Activated gamma-delta T cell treated with anti-CD3 and anti-CD28 coated beads, Interleukin-2, amount 50 U/mL, for 16 hours (primary cell): Measurements from ENCODE around the gene GIT2.

ENCODE experiments used
- DNase-seq: peaks from one replicate; pipeline ENCODE4 v3.0.0-alpha.2; 2020; ENCODE audit warnings: low read depth

The GIT2 gene

DNA sequence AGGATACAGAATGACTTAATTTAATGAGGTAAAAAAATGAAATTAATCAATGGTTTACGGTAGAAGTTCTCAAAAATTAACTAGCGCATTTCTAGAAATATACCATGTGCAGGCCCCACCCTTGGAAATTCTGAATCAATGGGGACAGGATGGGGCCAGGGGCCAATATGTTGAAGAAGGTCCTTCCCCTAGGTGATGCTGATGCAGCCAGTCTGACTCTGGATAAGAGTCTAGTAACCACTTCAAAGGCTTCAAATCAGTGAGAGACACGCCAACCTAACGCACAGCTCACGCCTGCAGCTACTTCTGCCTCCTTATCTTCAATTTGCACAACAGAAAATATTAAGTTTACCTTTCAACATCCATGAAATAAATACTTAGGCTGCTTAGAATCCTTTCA, 14.9 kb downstream of the GIT2 start:
- DNase-seq: no peak

GRCh38 chr12:109972821-109973220, 23.3 kb downstream of the GIT2 start:
- no peak for DNase-seq

DNA sequence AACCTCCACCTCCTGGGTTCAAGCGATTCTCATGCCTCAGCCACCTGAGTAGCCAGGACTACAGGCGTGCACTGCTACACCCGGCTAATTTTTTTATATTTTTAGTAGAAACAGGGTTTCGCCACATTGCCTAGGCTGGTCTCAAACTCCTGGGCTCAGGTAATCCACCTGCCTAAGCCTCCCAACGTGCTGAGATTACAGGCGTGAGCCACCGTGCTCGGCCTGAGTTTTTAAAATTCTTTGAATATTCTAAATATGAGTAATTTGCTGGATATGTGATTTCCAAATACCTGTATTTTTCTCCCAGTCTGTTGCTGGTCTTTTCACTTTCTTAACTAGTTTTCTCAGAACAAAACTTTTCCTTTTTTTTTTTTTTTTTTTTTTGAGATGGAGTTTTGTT, 27.4 kb downstream of the GIT2 start:
- DNase-seq: no peak

- no peak for DNase-seq
These were observed 28.1 kb downstream of the GIT2 start for GRCh38 chr12:109968032-109968420.

DNA sequence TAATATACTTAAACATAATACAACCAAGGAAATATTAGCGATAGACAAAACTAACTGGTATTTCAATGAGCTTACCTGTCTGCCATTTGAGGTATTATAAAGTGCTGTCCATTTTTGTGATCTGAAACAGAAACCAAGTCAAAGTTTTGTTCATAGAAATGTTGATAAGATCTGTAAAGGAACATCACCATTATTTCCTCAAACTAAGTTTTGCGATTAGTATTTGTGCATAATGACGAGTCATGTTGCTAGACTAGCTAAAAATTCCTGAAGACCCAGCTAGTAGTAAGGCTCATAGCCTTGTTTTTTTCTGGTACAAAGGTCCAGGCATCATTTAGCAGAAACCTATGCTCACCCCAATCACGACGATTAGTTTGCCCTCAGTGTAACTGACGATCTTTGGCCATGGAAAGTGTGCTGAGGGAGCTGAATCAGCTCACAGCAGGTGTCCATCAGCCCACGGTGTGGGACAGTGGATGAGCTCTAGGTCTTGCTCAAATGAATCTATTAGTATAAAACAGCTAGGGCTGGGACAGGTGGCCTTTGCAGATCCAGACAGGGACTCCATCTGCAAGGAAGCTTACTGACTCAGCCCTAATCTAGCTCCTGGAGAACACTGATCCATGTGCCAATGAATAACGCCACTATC, 28.7 kb downstream of the GIT2 start:
- DNase-seq: no peak

GRCh38 chr12:109966546-109966945, 29.6 kb downstream of the GIT2 start:
- DNase-seq: no peak

DNA sequence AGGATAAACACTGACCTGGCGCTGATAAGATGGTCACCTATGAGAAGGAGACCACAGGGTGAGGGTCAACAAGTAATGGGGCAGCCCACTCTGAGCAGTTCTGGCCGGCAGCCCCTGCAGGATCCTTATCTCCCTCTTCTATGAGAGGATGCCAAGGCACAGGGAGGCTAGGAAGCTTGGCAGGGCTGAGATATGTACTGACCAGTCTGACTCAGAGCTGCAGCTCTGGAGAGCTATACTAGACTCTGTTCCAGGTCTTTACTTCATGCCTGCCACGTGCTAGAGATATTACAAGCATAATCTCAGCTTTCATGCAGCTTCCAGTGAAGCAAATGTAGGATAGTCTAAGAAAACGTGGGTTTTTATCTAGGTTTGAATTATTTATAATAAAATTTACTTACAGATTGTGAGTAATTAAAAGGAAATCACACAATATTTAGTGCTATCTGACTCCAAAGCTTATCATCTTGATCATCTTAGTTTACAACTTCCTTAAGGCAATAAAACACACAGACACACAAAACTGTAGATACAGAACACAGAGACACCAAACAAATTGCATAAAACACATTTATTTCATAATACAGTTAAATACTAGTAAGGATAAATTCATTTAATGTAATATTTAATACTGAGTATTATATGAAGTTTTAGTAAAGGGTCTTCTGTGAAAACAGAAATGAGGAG, 32.3 kb downstream of the GIT2 start:
- no peak for DNase-seq

DNA sequence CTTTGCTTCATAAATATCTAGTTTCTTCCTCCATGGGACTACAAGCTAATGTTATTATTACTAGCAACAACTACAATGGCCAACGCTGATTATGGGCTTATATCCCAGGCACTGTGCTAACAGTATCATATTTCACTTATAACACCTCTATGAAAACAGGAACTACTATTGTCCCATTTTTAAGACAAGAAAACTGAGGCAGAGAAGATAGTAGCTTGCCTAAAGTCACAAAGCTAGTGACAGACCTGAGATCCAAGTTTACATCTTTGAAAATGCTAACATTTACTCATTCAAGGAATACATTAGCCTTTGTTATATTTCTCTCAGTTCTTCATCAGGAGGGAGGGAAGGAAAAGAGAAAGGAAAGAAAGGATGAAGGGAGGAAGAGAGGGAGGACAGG, 32.8 kb downstream of the GIT2 start:
- no peak for DNase-seq

- DNase-seq: no peak
These were observed 33.8 kb downstream of the GIT2 start for GRCh38 chr12:109962398-109962797.

DNA sequence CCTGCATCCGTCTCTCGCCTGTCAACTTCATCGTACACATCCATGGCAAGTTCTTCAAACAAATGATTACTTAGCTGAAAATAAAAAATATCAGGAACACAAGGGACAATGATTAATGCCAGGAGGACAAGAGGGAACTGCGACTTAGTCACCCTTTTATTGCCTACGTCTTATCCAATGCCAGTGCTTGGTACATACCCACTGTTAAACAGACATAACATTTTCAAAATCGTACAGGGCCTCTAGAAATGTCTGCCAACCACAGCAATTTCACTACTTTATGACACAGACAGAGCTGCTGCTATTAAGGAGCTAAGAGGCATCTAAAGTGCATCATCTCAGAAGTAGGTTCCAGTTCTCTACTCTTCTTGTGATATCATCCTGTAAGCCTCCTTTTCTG, 34.6 kb downstream of the GIT2 start:
- DNase-seq: no peak

DNA sequence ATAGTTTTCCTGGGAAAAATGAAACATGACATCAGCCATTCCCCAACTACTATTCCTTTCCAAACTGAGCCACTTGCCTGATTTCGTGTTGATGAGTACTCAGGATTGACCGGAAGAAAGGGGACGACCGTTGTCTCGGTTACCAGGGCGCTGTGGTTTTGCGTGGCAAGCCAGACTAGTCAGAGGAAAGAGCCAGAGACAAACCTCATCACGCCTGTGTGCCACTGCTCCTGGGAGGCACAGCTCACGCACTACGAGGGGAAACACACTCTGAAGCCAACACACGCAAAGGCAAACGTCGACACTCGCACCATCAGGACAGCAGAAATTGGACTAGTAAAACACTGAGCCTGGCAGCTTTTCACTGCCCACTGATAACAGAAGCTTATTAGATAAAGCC, 35.0 kb downstream of the GIT2 start:
- DNase-seq: no peak

DNA sequence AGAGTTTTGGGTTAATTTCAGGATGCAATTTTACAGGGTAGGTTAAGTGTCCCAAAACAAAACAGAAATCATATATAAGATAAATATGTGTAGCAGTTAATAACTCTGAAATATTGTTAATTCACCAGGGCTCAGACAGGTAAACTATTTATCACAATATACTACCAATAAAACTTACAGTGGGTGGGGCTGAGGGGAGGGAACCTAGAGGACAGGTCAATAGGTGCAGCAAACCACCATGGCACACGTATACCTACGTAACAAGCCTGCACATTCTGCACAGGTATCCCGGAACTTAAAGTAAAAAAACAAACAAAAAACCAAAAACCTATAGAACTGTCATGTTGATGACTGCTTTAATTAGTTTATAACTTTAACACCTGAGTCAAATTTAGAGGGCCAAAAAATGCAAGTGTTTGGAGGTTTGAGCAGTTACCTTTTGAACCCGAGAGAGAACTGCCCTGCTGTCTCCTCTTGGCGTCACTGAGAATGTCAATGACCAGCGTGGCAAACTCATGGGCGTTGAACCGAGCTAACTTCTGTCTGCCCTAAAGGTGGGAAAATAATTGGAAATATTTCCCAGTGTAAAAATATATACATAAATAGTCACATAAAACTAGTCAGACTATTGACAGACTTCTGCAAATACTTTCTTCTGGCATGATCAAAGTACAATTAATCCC, 36.6 kb downstream of the GIT2 start:
- no peak for DNase-seq

GRCh38 chr12:109958374-109958773, 37.8 kb downstream of the GIT2 start:
- no peak for DNase-seq

DNA sequence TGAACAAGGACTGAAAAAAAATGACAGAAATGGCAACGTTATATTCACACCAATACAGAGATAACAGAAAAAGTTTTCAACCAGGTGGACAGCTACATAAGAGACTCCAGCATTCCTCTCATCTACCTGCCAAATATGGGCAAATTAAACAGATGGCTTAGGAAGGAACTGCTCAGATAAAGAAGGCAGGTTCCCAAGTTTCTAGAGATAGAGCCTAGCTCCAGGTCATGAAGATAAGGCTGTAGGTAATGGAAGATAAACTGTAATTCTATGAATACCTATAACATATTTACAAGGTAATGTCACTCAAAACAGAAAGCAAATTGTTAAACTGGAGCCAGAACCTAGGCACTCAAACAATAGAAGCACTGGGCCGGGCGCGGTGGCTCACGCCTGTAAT, 42.5 kb downstream of the GIT2 start:
- no peak for DNase-seq

GRCh38 chr12:109952873-109953272, 43.3 kb downstream of the GIT2 start:
- DNase-seq: no peak

GRCh38 chr12:109952160-109952858, 43.9 kb downstream of the GIT2 start:
- DNase-seq: no peak

GRCh38 chr12:109951751-109952150, 44.4 kb downstream of the GIT2 start:
- DNase-seq: no peak

DNA sequence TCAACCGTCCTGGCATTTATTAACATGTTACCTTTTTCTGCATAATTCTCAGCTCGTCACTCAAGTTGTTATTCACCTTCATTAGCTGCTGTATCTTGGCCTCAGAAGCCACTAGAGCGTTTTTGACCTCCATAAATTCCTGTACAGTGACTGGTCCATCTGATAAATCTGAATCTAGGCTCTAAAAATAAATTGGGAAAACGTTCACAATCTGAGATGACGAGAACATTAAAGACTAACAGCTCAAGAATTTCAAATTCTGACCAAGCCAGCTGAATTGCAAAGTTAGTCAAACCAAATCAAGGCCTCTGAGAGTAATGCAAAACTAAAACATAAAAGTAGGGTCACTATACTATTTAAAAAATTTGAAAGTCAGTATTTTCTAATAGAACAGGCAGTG, 45.0 kb downstream of the GIT2 start:
- DNase-seq: no peak

DNA sequence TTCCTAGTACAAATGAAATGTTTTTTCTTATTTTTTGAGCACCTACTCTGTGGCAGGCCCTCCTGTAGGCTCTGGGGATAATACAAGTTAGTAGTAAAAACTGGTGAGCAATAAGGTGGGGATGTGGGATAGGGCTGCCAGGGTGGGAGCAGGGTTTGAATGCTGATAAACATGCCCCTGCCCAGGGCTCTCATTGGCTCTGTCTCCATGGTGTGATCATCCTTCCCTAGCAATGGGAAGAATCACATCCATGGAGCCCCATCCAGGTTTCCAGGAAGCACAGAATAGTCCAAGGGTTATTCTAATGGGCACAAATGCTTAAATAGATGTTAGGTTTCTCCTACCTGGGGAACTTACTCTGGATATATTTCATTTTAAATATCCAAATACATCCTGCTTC, 45.5 kb downstream of the GIT2 start:
- DNase-seq: no peak

GRCh38 chr12:109949089-109949488, 47.1 kb downstream of the GIT2 start:
- DNase-seq: no peak

- no peak for DNase-seq
These were observed 47.8 kb downstream of the GIT2 start for GRCh38 chr12:109948368-109948767.

DNA sequence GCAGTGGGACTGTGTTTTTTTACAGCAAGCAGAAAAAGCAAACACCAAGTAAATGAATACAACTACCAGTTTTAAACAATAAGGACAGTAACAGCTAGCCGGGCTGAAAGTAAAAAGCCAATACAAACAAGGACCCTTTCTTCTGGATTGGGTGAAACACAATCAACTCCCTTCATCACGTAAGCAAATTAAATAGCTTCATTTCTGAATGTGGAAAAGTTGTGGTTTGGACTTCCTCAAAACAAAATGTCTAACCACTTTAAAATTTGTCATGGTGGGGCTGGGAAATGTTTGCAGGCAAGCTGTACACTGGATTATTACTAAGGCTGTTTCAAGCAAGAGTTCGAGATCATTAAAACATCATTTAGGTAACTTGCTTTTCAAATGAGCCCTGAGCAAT, 48.6 kb downstream of the GIT2 start:
- DNase-seq: no peak

DNA sequence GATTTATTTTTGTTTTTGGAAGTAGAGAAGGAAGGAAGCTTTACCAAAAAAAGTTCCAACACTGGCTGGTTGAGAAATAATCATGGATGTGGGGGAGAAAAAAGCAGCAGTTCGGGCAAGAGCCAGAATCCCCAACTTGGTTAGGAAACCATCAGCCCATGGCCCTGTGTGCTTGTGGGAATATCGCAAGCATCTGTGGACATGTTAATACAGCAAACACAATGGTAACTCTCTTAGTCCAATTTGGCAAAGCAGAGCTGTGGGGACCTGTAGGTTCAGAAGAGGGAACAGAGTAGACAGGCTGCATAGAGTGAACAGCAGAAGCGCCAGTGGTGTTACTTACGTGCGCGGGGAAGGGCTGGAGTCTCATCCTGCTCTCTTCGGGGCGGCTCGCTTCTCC, 49.3 kb downstream of the GIT2 start:
- no peak for DNase-seq
